NCI-H524 (cell line): ENCODE results near the gene IFI27L1.
A peak's percentile ranks its signal among the peaks of the same experiment; 100 is the strongest.

Experiments
- DNase-seq, 2 experiments: peaks; one replicate each; lab custom pipeline; 2025; lab: John Stamatoyannopoulos, UW

The IFI27L1 gene

DNA sequence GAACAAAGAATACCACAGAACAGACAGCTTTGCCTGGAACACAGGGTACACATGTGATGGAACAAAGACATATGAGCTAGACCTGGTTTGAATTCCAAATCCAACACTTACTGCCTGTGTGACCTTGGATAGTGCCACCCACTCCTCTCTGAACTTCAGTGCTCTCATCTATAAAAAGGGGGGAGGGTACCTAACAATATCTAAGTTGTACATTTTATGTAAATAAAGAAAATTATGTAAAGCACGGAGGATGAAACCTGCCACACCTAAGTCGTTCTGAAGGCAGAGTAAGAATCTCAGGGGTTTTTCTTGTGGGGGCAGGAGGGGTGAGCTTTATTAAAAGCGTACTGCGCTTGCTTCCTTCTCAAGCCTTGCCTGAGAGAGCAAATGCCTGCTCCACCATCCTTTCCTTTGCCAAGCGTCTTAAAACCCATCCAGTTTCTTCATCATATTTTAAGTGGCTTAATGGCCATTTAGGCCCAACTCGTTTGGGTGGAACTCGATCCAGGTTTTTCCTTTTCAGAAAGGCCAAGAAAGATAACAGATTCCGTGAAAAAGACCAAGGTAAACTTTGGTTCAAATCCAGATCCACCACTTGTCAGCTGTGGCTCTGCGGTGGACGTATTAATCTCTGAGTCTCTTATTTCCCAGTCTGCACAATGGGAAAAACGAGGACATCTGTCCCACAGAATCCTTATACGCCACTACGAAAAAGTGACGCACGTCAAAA, 1.1 kb upstream of the IFI27L1 start:
- peak; percentile 54 to 81 for DNase-seq

DNA sequence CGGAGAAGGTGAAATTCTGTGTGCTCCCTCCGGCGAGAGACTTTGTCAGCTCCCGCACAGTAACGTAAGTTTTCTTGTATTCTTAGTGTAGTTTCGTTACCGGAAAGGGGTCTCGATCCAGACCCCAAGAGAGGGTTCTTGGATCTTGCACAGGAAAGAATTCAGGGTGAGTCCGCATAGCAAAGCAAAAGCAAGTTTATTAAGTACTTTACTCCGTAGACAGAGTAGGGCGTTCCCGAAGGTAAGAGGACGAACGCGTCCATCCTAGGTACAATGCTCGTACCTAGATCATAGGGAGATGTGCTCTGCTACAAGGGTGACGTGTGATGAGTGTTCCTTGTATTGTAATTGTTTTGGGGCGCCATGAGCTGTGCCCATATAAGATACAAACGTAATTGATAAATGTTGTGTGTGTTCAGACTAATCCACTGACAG, 293 bp downstream of the IFI27L1 start:
- no peak for DNase-seq

DNA sequence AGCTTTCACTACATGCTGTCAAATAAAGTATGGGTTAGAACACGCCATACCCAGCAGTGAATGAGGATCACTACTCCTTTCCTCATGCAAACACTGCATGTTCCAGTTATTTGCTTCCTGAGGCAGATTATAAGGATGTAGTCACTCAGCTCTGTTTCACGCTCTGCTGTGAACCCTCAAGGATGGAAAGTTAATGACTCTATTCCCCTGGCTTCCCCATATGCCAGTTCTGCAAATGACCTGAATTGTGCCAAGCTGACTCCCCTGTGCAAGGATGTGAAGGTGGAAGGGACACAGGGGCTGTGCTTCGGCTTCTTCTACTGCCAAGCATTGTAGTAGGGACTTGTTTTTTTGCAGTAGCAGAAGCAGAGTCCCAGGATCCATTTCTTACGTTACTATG, 6.8 kb downstream of the IFI27L1 start:
- no peak for DNase-seq

DNA sequence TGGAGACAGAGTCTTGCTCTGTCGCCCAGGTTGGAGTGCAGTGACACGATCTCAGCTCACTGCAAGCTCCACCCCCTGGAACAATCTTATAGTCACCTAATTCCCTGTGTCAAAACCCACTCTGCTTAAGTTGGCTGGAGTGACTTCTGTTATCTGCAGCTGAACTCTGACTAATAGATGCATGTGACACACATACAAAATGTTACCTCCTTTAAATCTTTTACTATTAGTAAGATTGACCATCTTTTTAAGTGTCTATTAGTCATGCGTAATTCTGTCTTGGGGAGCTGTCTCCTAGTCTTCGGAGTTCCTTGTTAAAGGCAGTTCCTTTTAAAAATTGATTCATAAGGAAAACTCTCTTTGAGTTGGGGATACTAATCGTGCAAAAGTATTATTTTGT, 7.4 kb downstream of the IFI27L1 start:
- no peak for DNase-seq

DNA sequence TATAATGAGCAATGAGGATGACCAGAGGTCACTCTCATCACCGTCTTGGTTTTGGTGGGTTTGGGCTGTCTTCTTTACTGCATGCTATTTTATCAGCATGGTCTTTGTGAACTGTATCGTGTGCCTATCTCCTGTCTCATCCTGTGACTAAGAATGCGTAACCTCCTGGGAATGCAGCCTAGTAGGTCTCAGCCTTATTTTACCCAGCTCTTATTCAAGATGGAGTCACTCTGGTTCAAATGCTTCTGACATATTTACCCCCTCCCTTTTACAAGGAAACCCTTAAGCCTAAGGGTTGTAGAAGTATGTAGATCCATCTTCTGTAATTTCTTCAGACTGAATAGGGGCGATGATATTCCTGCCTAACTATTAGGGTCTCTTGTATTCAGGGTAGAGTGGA, 8.4 kb downstream of the IFI27L1 start:
- DNase-seq = no peak

DNA sequence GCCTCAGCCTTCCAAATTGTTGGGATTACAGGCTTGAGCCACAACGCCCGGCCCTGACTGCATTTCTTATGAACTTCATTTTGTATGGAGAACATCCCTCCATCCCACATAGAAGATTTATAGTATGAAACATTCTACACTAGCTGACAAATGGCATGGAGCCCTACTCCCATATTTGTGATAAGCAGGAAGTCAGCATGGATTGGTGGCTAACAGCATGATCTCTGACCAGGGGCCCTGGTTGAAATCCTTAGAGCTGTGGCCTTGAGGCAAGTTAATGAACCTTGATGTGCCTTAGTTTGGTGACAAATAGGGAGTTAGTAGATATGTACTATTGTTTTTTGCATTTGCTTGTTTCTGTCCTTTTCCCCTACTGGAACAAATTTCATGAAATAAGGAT, 12.3 kb downstream of the IFI27L1 start:
- no peak for DNase-seq

DNA sequence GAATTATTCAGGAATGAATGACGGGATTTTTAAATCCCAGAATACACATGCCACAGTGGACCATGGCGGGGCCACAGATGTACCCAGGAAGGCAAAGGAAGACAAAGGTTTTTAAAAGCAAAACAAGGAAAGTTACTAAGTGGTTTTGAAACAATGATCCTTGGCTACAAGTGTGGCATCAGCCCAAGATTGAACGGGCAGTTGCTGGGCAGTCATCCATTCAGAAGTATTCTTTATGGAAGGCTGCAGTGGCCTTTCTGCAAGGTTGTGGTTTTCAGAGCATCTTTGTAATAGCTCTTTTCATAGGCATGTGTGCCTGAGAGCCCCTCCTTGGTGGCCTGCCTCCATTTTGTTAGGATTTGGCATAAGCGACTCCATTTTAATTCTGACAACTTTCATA, 16.0 kb downstream of the IFI27L1 start:
- no peak for DNase-seq

DNA sequence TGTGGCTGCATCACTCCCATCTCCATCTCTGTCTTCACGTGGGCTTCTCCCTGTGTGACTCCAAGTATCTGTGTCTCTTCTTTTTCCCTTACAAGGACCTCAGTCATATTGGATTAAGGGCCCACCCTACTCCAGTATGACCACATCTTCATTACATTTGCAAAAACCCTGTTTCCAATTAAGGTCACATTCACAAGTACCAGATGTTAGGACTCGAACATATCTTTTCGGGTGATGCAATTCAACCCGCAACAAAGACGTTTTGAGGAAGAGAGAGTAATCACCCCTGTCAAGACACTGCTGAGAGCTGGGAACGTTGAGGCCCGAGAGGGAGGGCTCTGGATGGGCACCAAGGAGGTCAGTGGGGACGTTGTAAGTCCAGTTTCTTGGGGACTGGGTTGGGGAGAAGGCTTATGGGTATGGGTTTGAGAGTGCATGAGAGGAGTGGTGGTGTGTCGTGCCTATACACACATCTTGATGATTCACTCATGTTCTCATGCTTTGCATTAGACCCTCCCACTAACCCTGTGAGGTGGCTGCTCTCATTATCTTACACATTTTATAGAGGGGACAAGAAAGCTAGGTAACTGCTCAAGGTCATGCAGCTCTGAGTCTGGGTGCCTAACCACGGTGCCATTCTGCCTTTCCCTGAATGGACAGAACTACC, 17.3 kb downstream of the IFI27L1 start:
- no peak for DNase-seq

DNA sequence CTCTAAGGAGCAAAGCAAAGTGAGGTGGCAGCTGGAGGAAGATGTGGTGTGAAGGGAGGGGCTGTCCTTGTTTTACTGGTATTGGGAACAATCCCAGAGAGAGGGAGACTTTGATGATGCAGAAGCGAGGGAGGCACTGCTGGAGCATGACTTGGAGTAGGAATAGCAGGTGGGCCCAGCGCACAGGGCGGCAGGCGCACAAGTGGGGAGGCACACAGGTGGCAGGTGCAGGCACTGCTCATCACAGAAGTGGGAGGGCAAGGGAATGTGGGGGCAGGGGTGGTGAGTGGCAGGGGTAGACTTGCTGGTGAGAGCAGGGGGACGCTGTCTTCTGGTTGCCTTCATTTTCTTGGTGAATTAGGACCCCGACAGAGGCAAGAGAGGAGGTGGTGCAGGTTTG, 17.9 kb downstream of the IFI27L1 start:
- DNase-seq = no peak

DNA sequence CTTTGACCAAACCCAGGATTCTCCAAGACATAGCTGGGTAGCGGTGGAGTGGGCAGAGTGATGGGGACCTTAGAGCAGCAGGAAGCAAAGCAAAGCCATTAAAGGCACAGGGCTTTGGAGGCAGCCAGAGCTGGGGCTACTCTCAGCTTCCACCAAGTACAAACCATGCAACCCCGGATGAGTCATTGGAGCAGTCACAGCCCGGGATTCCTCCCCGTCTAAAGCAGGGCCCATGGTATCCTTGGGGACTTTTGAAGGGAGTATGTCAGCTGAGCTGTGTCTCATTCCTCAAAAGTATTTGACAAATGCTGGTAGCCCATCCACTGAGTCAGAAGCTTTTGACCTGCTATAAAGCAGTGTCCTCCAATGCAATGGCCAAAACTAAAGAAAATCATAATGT, 19.7 kb downstream of the IFI27L1 start:
- DNase-seq = no peak

DNA sequence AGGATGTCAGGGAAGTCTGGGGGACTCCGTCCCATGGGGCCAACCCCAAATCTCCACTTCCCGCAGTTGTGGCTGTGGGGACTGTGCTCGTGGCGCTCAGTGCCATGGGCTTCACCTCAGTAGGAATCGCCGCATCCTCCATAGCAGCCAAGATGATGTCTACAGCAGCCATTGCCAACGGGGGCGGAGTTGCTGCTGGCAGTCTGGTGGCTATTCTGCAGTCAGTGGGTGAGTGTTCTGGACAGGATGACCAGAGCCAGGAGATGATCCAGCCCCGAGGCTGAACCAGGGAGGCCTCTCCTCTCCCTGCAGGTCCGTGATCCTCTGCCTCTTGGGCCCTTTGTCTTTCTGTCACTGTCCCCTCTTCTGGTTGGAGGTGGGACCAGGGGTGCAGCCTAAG, 20.6 kb downstream of the IFI27L1 start:
- no peak for DNase-seq

DNA sequence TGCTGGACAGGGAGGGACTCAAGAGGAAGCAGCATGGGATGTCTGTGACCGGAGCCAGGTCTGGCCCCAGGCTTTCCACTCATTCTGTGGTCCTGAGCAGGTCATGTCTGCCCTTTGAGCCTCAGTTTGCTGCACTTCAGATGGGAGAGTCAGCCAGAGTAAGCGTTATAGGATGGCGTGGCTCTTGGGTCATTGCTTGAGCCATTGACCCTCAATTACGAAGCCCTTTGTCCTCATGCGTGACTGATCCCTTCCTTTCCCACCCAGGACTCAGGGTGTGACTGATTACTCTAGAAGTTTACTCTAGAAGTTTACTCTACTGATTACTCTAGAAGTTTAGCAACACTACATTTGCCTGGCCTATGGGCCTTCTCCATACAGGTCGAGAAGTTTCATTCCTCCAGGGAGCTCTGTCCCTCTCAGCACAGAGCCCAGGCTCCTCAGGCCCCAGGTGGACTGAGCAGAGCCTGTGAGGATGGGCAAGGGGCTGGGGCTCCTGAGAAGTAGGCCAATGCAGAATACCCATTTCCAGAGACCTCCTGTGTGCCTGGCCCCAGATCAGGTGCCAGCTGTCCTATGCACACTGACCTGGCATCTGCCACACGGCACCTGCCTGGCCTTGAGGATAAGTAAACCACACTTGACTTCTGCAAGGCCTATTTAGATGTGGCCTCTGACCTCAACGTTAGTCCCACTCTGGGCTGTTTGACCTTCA, 21.8 kb downstream of the IFI27L1 start:
- no peak for DNase-seq

DNA sequence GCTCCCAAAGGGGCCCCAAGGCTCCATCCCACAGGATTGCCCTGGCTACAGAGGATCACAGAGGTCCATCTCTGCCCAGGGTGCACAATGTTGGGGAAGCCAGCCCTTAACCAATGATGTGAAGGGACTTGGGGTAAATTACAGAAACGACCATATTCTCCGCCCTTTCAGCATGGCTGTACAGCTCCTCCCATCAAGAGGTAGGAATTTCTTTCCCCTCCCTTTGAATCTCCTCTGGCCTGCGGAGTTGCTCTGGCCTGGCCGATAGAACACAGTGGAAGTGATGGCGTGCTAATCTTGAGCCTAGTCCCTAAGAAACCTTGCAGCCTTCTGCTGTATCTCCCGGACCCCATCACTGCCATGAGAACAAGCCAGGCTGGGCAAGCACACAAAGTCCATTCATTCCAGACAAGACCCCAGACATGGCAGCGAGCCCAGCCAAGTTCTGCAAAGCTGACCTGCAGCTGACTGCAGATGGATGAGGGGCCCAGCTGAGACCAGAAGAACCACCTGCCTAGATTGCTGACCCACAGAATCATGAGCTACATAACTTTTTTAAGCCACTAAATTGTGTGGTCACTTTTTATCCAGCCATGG, 22.5 kb downstream of the IFI27L1 start:
- DNase-seq = no peak

DNA sequence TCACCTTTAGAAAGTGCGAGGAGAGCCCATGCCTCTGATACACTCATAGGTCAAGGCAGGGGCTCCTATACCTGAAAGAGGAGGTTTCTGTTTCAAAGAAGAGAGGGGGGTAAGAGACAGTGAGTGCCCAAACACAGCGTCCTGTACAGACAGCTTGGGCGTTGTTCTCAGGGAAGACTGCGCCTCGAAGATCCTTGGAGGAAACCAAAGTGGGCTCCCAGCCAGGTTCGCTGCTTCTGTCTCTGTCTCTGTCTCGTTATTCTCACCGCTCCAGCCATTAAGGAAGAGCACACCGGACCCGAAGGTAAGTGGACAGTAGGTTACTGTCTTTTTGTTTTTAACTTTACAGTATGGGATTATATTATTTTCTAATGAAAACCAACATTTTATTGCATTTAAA, 23.6 kb downstream of the IFI27L1 start:
- DNase-seq = no peak

DNA sequence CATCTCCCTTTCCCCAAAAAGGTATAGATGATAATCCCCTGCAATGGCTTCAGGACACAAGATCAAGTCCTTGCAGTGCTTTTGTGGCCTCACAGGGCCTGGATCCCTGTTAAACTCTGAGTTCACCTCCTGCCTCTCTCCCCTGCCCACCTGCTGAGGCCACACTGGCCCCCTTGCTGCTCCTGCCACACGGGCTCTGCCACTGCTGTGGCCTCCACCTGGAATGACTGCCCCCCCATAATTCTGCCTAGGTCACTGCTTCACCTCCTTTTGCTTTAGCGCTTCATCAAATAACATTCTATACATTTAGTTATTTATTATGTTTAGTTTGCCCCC, 28.8 kb downstream of the IFI27L1 start:
- DNase-seq = no peak

DNA sequence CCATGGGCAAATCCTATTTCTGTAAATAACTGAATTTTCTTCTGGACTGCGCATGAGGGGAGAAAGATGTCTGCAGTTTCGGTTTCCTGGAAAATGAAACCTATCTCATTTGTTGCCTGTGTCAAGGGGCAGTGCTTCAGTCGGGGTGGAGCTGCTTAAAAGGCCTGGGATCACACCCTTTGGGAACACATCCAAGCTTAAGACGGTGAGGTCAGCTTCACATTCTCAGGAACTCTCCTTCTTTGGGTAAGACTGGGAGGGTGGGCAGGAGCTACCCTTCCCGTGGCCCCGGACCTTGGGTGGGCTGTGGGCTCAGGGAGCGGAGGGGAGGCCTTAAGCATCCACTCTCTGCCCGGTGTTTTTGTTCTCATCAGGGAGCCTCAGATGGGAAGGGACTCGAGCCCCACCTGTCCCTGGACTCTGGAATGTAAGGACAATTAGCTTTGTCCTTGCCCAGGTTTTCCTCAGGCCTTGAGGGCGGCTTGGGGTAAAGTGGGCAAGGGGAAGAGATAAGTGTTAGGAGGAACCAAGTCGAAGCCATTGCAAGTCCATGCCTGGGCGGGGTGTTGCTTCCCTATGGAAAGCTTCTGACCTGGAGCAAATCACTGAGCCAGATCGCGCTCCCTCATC, 29.6 kb downstream of the IFI27L1 start, which contains the start of gene IFI27:
Gene IFI27, plus strand, starts transcription at position 185 of the 630 bp plus-strand sequence.
- DNase-seq = no peak

DNA sequence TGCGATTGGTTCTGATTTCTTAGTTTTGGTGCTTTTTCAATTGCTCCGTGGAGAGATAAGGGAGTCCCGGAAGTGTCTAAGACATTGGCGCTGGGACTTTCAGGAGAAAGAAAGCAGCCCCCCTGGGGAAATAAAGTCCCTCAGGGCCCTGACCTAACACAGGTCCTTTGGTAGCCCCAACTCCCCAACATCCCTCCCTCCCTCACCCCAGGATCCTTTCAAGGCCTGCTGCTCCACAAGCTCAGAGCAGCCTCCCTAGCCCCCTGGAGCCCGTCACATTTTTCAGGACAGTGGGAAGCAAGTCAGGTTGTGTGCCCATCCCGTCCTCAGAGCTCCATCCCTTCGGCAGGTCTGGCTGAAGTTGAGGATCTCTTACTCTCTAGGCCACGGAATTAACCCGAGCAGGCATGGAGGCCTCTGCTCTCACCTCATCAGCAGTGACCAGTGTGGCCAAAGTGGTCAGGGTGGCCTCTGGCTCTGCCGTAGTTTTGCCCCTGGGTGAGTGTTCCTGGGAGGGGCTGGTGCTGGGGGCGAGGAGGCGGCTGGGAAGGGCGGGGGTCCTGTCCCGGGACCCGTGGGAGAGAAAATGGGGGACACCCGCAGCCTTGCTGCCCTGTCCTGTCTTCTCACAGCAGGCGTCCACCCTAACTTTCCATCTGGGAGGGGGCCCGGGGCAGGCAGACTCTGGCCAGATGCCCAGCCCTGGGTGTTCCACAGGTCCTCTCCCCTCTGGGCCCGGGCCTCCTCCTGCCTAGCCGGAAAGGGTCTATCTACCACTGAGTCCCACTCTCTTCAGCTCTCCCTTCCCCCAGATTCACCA, 30.4 kb downstream of the IFI27L1 start:
- DNase-seq = no peak

DNA sequence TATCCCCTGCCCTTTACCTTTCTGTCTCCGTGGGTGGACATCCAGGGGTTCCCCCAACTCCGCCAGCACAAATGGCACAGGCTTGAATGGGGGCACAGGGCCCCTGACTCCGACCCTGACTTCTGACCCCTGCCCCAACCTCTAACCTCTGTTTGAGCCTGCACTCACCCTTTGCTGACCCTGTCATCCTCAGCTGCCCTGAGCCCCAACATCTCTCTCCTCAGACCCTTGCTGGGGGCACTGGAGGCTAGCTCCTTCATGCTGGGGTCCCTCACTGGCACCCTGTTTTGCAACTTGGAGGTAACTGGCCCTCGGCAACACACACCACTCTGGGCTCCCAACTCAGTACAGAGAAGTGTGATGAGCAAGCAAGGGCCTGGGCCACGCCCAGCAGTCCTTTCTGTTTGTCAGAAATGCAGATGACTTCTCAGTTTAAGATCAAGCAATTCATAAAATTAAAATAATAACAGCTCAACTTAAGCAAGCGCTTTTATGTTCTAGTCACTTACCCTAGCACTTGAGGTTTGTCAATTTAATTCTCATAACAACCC, 31.5 kb downstream of the IFI27L1 start:
- no peak for DNase-seq

DNA sequence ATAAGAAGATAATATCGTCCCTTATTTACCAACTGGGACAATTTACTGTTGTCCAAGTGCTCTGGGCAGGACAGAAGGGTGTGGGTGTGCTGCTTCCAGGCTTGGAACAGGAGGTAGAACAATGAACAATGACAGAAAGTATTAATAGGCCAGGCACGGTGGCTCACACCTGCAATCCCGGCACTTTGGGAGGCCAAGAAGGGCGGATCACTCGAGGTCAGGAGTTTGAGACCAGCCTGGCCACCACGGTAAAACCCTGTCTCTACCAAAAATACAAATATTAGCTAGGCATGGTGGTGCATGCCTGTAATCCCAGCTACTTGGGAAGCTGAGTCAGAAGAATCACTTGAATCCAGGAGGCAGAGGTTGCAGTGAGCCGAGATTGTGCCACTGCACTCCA, 32.0 kb downstream of the IFI27L1 start:
- DNase-seq = no peak

DNA sequence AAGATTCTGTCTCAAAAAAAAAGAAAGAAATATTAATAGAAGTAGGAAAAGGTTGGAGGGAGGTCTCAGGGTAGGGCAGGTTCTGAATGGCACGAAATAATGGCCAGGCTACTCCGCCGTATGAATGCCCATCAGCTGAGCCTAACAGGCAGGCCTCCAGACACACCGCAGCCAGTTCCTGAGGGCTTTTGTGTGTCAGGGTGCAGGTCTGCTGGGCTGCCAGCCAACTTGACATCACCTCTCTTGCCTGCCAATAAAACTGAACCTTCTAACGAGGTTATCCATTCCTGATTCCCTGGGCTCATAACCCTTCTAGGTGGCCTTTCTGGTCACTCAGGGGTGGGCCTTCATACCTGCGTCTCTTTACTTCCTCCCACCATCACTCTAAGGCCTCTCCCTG, 32.4 kb downstream of the IFI27L1 start:
- DNase-seq = no peak

DNA sequence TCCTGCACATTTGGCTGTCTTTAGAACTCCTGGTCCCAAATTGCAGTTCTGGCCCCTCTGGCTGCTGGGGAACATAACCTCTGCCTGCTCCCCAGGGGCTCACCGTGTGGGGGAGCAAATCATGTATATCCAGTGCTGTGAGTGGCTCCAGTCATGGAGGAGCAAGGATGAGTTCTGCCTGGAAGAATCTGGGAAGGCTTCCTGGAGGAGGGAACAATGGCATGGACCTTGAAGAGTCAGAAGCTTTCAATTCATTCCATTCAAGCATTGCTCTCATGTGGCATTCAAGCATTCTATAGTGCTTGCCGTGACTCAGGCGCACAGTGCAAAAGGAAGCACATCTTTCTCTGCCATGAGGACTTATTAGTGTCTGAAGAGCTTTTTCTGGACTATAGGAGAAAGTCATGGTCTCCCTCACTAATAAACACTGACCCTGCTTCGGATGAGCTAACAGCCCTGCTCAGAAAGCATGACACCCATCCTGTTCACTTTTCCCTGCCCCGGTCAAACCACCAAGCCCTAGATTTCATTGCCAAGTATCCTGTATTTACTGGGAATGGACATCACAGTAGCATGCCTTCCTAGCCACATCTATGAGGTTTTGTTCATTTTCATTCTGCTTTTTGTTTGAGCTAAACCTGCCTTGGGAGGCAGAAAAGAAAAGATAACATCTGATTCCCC, 32.9 kb downstream of the IFI27L1 start:
- no peak for DNase-seq
